A204.1 (cell line): ENCODE data around the gene INSR.

Source experiments
- FAIRE-seq: peaks from 2 replicates; lab custom pipeline; 2012; peaks lifted over from hg19 to GRCh38; lab: Jason Lieb, UNC

INSR gene

DNA sequence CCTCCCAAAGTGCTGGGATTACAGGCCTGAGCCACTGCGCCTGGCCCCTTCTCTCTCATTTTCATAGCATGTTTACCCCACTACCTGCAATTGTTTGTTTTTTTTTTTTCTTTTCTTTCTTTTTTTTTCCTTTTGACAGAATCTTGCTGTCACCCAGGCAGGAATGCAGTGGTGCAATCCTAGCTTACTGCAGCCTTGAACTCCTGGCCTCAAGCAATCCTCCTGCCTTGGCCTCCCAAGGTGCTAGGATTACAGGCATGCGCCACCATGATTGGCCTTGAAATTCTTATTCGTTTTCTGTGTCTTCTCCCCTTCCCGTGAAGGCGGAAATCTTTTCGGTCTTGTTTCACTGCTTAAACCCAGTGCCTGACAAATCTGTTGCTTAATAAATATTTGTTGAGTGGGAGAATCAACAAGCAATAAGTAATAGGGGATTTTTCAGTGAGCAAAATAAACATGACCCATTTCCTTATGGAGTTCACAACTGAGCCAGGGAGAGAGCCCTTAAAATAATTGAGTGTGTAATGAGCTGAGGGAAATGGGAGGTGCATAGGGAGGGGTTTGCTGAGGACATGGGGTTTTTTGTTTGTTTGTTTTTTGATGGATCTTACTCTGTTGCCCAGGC is 1.8 kb upstream of the INSR start:
- no peak for FAIRE-seq

GRCh38 chr19:7294558-7295212 is 471 bp upstream of the INSR start:
- no peak for FAIRE-seq

DNA sequence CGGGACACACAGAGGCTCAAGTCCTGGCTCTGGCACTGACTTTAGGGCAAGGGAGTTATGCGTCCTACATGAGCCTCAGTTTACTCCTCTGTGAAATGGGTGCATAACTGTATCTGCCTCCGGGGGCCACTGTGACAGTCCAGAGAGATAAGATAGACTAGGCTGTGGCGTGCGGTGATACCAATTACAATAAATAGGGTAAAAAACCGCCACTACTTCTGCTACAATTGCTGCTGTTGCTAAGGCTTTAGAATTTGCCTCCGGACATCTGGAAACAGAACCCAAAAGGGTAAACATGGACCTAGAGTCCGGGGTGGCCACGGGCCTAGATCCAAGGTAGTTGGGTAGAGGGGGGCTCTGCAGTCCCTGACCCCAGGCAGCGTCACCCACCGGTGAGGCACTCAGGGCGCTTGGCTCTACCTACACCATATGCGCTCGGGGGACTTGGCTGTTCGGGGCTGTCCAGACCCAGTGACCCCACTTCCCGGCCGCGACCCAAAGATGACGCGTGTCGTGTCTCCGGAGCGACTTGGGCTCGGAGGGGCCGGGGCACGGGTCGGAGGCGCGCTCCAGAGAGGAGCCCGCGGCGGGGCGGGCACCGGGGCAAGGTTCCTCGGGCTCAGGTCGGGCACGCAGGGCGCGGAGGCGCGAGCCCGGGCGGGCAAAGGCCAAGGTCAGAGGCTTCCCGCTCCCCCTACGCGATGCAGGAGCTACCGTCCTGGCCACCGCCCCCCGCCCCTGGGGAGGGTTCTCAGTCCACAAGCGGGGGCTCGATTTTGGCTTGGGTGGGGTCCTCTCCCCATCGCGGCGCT is 1.1 kb downstream of the INSR start:
- no peak for FAIRE-seq

DNA sequence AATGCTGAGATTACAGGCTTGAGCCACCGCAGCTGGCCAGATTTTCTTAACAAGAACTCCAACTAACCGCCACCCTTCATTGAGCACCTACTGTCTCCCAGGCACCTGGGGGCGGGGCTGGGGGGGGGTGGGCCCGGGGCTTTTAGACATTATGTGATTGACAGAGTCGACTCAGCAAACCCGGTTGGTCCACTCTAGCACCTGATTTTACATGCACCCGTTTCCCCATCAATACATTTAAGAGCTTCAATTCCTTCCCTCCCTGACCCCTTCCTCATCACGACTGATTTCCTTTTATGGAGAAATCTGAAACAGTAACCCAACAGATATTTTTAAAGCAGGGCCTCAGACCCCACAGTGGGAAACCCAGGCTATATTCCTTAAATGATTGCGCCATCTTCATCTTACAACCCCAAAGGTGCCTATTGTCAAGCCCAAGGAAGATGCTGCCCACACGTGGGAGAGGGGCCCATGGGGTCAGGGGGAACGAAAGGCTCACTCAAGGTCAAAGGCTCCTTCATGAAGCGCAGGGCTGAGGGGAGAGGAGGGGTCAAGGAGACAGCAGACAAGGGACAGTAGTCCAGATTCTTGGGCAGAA is 1.8 kb downstream of the INSR start:
- no peak for FAIRE-seq

DNA sequence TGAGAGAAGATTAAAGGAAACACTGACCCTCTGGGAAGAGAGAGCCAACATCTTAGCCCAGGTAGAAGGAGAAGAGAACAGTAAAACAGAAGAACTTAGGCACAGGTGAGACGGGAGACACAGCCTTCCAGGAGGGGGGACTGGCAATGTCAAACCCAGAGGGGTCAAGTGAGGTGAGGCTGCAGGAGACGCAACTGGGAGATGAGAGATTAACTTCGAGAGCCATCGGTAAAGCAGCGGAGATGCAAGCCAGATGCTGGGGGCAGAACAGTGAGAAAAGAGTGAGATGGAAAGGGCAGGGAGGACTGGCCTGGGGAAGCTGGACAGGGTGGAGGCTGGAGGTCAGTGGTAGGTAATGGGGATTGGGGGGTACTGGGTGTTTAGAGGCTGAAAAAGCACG is 5.2 kb downstream of the INSR start:
- FAIRE-seq: no peak

- FAIRE-seq: no peak
Measured at GRCh38 chr19:7288131-7288530, 6.1 kb downstream of the INSR start.

DNA sequence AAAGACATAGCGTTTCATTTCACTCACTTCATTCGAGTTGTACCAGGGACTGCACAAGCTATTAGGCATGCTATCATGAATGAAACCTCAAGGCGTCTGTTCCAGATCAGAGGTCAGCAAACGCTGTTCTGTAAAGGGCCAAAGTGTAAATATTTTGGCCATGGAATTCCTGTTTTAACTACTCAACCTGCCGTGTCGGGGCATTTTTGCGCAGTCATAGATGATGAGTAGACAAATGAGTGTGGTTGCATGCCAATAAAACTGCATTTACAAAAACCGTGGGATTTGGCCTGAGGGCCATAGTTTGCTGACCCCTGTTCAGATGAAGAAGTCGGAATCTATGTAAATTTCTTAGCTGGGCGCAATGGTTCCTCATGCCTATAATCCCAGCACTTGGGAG is 6.5 kb downstream of the INSR start:
- no peak for FAIRE-seq

DNA sequence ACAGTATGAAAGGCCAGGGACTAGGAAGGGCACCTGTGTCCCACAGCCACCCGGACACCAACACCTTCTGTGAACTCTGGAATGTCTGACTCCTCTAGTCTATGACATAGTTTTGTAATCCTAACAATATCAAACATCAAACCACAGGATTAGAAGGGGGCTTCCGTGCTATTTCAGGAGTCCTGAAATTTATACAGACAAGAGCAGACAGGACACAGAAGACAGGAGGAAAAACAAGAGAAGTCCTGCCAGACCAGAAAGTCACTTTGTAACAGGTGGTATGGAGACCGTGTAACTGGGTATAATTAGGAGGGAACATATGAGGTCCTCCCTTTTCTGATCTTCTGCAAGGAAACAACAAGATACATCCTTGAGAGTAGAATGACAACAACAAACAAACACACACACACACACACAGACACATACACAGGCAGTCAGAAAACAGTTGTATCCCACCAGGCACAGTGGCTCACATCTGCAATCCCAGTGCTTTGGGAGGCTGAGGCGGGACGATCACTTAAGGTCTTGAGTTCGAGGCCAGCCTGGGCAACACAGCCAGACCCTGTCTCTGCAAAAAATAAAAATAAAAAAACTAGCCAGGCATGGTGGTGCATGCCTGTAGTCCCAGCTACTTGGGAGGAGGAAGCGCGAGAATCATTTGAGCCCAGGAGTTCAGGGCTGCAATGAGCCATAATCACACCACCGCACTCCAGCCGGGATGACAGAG is 13.1 kb downstream of the INSR start:
- FAIRE-seq: no peak

GRCh38 chr19:7272856-7273578 is 21.2 kb downstream of the INSR start:
- FAIRE-seq: no peak

GRCh38 chr19:7268705-7269098 is 25.5 kb downstream of the INSR start:
- FAIRE-seq: no peak

GRCh38 chr19:7267792-7268704 is 26.2 kb downstream of the INSR start:
- FAIRE-seq: no peak

GRCh38 chr19:7266832-7267231 is 27.4 kb downstream of the INSR start:
- no peak for FAIRE-seq

DNA sequence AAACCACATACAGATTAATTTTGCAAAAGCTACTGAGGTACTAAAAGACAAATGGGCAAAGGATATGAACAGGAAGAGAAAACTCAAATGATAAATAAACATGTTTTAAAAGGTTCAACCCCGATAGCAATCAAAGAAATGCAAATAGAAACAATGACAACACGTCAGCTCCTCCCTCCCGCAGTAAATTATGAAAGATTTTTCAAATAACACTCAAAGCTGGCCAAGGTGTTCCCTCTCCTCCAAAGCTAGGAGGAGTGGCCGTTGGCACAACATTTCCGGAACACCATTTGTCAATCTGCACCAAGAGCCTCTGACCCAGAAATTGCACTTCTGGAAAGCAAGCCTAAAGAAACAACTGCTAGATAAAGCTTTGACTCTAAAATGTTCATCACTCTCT is 28.3 kb downstream of the INSR start:
- FAIRE-seq: no peak

GRCh38 chr19:7264858-7265257 is 29.4 kb downstream of the INSR start:
- no peak for FAIRE-seq

DNA sequence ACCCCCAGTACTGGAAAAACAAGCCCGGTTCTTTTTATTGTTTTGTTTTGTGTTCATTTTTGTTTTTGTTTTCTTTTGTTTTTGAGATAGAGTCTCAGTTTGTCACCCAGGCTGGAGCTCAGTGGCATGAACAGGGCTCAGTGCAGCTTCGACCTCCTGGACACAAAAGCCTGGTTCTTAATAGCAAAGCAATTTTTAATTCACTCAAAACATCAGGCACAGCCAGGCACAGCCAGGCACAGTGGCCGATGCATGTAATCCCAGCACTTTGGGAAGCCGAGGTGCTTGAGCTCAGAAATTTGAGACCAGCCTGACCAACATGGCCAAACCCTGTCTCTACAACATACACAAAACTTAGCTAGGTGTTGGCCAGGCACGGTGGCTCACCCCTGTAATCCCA is 30.7 kb downstream of the INSR start:
- FAIRE-seq: no peak

- FAIRE-seq: no peak
Measured at GRCh38 chr19:7263066-7263465, 31.1 kb downstream of the INSR start.

DNA sequence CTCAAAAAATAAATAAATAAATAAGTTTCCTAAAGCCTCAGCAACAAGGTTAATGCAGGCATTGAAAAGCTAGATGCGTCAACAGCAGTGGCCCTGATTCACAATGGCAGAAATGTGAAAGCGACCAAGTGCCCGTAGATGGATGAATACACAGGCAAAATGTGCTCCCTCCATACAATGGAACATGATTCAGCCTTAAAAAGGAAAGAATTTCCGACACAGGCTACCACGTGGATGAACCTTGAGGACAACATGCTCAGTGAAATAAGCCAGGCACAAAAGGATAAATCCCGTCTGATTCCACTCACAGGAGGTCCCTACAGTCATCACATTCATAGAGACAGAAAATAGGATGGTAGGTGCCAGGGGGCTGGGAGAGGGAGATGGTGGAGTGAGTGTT is 31.7 kb downstream of the INSR start:
- FAIRE-seq: no peak

DNA sequence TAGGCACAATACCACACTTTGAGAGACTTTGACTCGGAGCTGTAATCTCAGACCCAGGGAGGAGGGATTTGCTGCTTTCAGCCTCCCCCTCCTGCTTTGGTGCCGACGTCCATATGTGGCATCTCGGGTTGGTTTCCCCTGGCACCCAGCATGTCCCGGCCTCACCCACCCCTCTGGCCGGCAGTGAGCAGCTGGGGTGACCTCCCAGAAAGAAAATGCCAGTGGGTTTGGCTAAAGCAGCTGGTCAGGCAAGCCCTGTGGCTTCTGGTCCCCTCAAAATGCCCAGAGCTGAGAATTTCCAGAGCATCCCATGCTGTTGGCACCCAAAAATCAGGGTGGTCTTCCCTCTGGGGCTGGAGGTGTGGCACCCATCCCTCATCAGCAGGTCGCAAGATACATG is 34.1 kb downstream of the INSR start:
- no peak for FAIRE-seq

DNA sequence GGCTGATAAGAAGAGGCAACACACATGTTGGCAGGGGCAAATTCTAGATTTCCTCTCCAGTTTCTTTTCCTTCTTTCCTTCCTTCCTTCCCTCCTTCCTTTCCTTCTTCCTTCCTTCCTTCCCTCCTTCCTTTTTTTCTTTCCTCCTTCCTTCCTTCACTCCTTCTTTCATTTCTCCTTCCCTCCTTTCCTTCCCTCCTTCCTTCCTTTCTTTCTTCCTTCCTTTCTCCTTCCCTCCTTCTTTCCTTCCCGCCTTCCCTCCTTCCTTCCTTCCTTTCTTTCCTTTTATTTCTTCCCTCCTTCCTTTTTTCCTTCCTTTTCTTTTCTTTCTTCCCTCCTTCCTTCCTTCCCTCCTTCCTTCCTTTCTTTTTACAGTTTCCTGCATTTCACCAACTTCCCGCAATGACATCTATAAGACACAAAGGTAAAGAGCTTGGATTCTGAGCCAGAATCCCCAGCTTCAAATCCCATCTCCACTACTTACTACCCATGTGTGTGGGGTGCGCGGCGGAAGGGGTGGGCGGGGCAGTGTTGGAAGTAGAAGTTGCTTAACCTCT is 35.3 kb downstream of the INSR start:
- no peak for FAIRE-seq

GRCh38 chr19:7258041-7258839 is 36.0 kb downstream of the INSR start:
- no peak for FAIRE-seq
